Renal cortex interstitium (tissue), 11 donors: ENCODE measurements around the gene CTNNBIP1. TPM values are rescaled to one million over a fixed set of nuclear protein-coding genes. Genes with fewer than 3 reads are reported as not detected.
A peak's percentile ranks its signal among the peaks of the same experiment; 100 is the strongest.
"Not testable (repeated sequence)": the region's sequence is repeated elsewhere in the genome, so short reads cannot be mapped to it uniquely, and the experiment has no call there.

Experiments used
- DNase-seq, 11 donors: peaks; one replicate each; pipeline ENCODE4 v3.0.0-alpha.2; 2013; ENCODE audit warnings: low read depth in 9 of 11, low spot score in 4 of 11; ENCODE audit errors: extremely low read depth in 1 of 11
- polyA plus RNA-seq, 3 donors: library from polyadenylated mRNA; unstranded; fragments of 120-200 nt; gene quantifications; one replicate each; pipeline ENCODE4 v1.2.1, GENCODE V29; 2013; ENCODE audit not compliant: insufficient read length in 3 of 3

Gene CTNNBIP1
- polyA plus RNA-seq, 3 donors, result 28.5 to 35.9 (median 35.3) TPM

GRCh38 chr1:9824702-9825089 lies 85.4 kb downstream of the CTNNBIP1 start:
- DNase-seq, result no peak

- DNase-seq, result peak; percentile 53 to 89 (median 81)
Measured at GRCh38 chr1:9823943-9824701, 85.9 kb downstream of the CTNNBIP1 start, which contains the start of gene CLSTN1. Gene CLSTN1, minus strand, starts transcription at chr1:9823965. Its CDS starts 232 bp downstream, at chr1:9823733.

GRCh38 chr1:9823693-9823942 lies 86.5 kb downstream of the CTNNBIP1 start:
- DNase-seq, result no peak

- DNase-seq, result no peak
Measured at GRCh38 chr1:9822897-9823692, 87.0 kb downstream of the CTNNBIP1 start.

- DNase-seq, result no peak
Measured at GRCh38 chr1:9822490-9822889, 87.6 kb downstream of the CTNNBIP1 start.

GRCh38 chr1:9821710-9822109 lies 88.4 kb downstream of the CTNNBIP1 start:
- no peak for DNase-seq

GRCh38 chr1:9820521-9820920 lies 89.5 kb downstream of the CTNNBIP1 start:
- no peak for DNase-seq

GRCh38 chr1:9817734-9818133 lies 92.3 kb downstream of the CTNNBIP1 start:
- DNase-seq, result no peak

- DNase-seq, result no peak
Measured at GRCh38 chr1:9816199-9816598, 93.9 kb downstream of the CTNNBIP1 start.

- no peak for DNase-seq
Measured at GRCh38 chr1:9815150-9815549, 94.9 kb downstream of the CTNNBIP1 start.

- DNase-seq, result no peak
Measured at GRCh38 chr1:9814619-9815018, 95.5 kb downstream of the CTNNBIP1 start.

- no peak for DNase-seq
Measured at GRCh38 chr1:9811239-9811966, 98.7 kb downstream of the CTNNBIP1 start.

GRCh38 chr1:9809100-9809510 lies 101.0 kb downstream of the CTNNBIP1 start:
- no peak for DNase-seq

GRCh38 chr1:9808459-9808858 lies 101.6 kb downstream of the CTNNBIP1 start:
- DNase-seq, result no peak

GRCh38 chr1:9807541-9807940 lies 102.5 kb downstream of the CTNNBIP1 start:
- DNase-seq, result no peak

GRCh38 chr1:9805972-9806371 lies 104.1 kb downstream of the CTNNBIP1 start:
- DNase-seq, result not testable (repeated sequence)

- no peak for DNase-seq
Measured at GRCh38 chr1:9805006-9805508, 105.0 kb downstream of the CTNNBIP1 start.

- DNase-seq, result not testable (repeated sequence)
Measured at GRCh38 chr1:9803003-9803918, 106.8 kb downstream of the CTNNBIP1 start.

- DNase-seq, result no peak
Measured at GRCh38 chr1:9801909-9802308, 108.2 kb downstream of the CTNNBIP1 start.
